ENCODE measurements around the gene SPRED1.

The SPRED1 gene

DNA sequence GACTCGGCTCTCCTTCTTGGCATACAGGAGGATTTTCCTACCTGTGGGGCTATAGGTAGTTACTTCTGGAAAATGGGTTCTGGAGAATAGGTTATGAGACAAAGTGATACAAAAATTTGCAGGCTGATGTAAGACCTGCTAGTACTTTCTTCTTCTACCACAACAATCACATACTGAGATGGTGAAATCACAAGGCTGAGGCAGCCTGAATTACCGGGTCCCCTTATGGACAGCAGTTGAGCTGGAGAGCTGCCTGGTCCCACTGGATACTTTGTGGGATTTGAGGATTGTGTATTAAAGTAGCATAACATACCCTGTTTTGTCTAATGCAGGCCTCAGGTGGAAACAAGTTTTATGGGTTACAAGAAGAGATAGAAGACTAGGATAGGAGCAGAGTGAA is 114.8 kb downstream of the SPRED1 start:
- peak; percentile 92 for DNase-seq

DNA sequence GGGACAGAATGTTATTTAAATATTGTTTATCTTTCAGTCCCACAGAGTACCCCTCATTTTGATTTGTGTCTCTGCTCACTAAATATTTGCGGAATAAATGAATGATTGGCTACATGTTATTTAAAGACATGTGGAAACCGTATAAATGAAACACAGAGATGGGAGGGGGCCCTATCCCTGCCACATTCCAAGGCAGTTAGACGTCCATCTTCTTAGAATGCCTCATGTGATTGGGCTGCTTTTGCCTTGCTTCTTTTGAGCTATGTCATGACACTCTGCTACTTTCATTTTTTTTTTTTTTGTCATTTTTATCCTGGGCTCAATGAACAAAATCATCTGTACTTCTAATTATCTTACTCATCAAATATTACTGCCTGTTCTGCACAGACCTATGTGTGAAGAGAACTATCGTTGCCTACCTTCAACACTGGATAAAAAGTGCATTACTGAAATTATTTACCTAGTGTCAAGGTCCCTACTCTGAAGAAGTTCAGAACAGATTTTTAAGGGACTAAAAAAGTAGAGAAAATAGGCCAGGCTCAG is 117.4 kb downstream of the SPRED1 start:
- peak; percentile 50 for DNase-seq

DNA sequence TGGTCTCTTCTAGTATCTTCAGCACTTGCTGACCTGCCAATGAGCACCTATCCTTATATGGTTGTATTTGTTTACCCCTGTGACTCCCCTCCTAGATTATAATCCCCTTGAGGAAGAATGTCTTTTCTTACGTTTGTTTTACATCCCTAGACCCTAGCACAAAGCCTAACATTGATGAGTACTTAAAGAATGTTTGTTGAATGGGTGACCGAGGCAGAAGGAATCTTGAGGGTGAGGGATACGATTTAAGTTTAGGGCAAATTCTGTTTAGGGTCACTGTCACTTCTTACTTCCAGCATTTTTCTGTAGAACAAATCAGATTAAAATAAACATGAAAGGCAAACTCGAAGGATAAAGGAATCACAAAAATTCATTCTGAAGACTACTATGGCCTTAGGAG is 120.4 kb downstream of the SPRED1 start:
- no peak for DNase-seq

DNA sequence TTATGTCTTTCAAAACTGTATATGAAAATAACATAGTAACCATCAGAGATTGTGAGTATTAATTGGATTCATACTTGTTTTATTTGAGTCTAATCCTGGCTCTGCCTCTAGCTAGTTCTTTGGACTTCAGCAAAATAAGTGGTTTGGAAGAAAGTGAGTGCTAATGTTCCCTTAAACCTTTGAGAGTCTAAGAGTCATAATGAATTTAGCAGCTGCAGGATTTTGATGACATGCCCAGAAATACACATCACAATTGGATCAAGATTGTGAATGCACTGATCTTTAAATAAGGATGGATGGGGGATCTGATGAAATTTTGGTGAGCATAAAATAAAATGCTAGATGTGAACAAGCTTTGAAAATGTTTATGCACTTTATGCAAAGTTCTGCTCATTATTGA is 121.4 kb downstream of the SPRED1 start:
- DNase-seq = peak; percentile 41

DNA sequence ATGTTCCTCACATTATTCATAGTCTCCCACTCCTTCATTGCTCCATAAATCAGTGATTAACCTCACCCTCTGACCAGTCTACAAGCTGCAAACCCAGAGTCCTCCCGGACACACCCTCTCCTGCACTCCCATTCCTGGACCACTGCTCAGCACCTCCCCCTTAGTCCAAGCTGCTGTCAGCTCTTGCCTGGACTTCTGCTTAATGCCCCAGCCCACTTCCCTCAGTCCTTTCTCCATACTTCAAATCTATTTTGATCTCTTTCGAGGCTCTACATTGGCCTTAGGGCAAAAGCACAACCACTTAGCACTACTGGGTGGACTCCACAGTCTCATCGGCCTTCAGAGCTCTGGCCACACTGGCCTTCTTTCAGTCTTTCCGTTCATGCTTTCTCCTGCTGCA is 121.9 kb downstream of the SPRED1 start:
- peak; percentile 26 for DNase-seq

DNA sequence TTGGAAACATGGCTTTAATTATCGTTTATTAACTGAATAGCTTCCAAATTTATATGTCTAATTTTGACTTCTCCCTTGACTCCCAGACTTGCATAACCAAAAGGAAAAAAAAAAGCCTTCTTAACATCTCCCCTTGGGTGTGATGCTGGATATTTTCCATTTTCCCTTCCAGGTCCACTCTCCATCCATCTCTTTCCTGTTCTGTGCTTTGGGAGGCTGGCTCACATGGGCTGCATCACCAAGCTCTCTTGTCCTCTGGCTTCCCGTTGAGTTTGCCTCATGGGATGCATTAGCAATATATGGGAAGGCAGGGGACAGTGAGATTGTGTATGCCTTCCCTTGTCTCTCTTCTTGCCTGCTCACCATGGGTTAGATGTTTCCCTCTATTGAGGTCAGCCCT is 123.4 kb downstream of the SPRED1 start:
- no peak for DNase-seq

DNA sequence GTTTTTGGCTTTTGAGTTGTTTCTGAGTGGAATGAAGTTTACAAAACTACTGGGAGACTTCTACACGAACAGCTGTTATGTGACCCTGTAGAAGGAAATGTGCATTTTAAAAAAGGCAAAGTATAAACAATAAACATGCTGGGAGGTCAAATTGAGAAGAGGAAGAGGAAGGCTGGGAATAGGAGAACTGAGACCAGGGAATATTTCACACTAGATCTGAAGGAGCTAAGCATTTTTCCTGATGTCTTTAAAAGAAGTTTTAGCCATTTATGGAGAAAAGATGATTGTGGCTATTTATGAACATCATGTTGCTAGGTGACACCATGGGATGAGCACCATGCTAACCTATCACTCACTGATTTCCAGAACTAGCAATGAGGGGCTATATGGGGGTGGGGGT is 125.0 kb downstream of the SPRED1 start:
- no peak for DNase-seq

DNA sequence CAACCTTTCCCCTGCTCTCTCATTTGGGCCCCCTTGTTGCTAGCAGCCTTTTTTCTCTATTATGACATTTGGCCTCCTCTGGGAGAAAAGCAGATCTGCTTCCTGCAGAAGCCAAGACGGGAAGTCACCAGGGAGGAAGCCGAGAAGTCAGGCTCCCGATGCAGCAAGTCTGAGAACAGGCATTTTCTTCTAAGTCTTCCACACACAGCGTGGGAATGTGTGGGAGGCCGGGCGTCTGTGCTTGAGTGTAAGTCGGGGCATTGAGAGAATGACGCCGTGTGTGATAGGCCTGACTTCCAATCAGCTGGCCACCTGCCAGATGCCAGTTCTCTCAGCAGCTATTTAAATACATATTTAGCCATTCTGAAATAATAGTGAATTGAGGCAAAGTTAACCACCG is 125.5 kb downstream of the SPRED1 start:
- DNase-seq = peak; percentile 13

DNA sequence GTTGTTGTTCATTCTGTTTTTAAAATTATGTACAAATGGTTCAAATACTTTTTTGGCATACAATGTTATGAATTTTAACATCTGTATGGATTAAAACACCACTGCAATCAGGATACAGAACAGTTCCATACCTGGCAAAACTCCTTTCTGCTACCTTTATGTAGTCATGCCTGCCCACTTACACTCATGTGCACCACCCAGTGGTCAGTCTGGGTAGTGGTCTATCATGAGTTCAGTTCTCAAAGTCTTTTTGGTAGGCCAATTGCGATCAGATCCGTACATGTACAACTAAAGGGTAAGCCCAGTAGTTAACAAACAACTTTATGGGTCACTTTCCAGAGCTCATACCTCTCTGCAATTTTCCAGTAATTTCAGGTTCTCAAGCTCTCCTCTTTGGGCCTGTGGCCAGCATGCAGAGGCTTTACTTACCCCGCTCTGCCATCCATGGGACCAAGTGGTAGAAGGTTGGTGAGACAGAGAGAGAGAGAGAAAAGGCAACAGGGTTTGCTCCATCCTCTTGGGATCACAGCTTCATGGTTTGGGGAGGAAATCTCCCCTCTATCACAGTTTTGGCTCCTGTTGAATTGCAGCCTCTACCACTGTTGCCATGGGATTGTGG is 137.4 kb downstream of the SPRED1 start:
- peak; percentile 56 for DNase-seq

DNA sequence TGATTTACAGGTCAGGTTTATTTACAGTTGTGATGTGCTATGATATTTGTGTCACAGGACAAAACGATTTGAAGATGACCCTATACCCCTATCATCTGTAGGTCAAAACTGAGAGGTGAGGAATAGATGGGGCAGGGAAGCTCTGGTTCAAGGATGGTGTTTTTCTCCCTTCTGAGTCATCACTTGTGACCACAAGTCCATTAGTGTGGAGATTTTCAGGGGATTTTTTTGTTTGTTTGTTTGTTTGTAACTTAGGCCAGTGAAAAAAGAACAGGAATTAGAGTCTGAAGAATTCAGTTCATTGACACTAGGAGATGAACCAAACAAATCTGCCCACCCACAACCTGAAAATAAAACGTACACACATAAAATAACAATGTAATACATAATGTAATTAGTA is 138.6 kb downstream of the SPRED1 start:
- DNase-seq = no peak

DNA sequence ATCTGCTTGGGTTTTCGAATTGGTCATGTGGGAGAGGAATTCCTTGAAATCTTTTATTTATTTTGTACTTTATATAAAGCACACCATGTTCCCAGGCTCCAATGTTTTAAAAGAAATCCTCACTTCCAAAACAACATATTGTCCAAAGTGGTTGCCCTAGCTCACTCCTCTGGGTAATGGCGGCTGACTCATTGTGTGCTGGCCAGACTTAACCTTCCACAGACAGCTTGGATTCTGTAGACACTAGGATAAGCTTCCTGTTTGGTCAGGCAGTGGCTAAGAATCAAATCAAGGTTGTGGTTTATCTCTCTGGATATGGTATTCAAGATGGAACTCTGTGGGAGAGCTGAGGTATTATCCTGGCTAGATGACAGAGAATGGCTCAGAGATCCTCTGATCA is 145.5 kb downstream of the SPRED1 start:
- peak; percentile 100 for DNase-seq

DNA sequence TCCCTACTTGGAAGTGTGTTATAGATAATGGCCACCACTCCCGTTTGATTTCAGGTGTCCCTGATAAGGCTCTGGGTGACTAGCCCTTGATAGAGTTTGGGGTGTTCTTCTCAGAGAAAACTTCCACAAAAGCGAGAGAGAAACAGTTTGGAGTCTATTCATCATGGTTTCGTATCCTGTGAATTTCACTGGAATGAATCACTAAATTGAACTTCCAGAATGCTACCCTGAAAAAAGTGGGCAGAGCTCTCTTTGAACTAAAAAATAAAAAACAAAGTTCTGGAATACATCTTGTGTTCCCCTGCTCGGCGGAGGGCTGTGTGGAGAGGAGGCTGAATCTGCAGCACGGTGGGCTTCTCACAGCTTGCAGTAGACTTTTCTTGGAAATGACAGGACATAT is 148.5 kb downstream of the SPRED1 start:
- peak; percentile 53 for DNase-seq

DNA sequence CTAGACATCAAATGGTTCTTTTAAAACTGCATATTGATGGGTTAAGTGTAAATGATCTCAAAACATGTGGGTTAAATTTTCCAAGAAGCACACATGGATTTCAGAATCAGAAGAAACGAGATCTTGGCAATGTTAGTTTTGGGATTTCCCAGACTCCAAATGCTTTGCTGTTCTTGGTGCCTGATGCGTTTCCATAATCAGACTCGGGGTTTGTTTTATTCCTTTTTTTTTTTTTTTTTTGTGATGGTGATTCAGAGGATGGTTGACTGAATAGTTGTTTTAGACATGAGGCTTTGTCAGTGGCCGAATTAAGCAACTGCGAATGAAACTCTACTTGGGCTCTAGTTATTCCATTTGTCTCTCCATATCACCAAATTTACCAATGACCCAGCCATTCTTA is 149.1 kb downstream of the SPRED1 start:
- peak; percentile 32 for DNase-seq

DNA sequence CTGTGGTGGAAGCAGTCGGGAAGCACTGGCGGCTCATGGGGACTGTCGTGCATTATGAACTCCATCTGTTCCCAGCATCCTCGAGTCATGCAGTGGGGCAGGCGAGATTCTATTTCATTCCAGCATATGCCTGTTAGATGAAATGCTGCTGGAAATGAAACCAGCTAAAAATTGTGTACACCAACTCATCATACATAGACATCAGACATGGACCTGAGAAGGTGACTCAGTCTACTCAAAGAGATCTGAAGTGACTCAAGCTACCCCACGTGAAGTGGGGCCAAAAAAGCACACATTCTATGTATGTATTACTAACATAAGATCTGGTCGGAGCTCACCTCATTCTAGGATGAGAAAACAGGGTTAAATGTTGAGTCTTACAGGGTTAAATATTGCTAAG is 153.8 kb downstream of the SPRED1 start:
- DNase-seq = peak; percentile 53

Measured in fibroblast of upper back skin (primary cell).